Urothelium cell line (cell line): ENCODE measurements around the gene RFC1.
"Not testable (repeated sequence)": the region's sequence is repeated elsewhere in the genome, so short reads cannot be mapped to it uniquely, and the experiment has no call there.

ENCODE experiments used
- DNase-seq: peaks from one replicate; pipeline ENCODE4 v3.0.0; 2011; ENCODE audit warnings: low spot score, mixed read lengths
- FAIRE-seq: peaks from 2 replicates; lab custom pipeline; 2011; peaks lifted over from hg19 to GRCh38; lab: Jason Lieb, UNC

The RFC1 gene

GRCh38 chr4:39357002-39357401 is 9.2 kb downstream of the RFC1 start:
- no peak for DNase-seq
- no peak for FAIRE-seq

DNA sequence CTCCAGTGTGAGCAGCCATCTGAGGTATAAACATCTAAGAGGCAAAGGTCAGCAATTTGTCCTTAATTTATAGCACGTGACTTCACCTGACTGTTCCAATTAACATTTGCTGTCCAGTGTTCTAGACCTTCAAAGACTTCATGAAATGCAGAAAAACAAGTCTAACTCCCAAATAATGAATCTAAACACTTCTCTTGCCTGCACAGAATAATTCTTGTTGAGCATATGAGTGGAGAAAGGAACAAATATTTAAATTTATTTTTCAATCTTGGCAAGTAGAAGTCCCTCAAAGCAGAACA is 12.0 kb downstream of the RFC1 start:
- no peak for DNase-seq
- no peak for FAIRE-seq

GRCh38 chr4:39353478-39354253 is 12.5 kb downstream of the RFC1 start:
- FAIRE-seq (no peak), DNase-seq (no peak)

GRCh38 chr4:39353149-39353477 is 13.0 kb downstream of the RFC1 start:
- DNase-seq, FAIRE-seq: not testable (repeated sequence)

DNA sequence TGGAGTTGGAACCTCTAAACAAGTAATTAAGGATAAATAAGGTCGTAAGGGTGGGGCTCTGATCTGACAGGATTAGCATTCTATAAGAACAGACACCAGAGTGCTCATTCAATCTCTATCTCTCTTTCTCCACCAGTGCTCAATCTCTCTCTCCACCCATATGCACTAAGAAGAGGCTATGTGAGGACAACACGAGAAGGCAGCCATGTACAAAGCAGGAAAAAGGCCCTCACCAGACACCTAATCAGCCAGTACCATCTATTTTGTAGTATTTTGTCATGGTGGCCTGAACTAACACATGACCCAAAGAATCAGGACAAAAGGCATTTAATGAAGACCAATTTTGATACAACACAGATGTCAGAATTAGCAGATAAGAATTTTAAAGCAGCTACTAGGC is 16.8 kb downstream of the RFC1 start:
- DNase-seq, result no peak
- no peak for FAIRE-seq

DNA sequence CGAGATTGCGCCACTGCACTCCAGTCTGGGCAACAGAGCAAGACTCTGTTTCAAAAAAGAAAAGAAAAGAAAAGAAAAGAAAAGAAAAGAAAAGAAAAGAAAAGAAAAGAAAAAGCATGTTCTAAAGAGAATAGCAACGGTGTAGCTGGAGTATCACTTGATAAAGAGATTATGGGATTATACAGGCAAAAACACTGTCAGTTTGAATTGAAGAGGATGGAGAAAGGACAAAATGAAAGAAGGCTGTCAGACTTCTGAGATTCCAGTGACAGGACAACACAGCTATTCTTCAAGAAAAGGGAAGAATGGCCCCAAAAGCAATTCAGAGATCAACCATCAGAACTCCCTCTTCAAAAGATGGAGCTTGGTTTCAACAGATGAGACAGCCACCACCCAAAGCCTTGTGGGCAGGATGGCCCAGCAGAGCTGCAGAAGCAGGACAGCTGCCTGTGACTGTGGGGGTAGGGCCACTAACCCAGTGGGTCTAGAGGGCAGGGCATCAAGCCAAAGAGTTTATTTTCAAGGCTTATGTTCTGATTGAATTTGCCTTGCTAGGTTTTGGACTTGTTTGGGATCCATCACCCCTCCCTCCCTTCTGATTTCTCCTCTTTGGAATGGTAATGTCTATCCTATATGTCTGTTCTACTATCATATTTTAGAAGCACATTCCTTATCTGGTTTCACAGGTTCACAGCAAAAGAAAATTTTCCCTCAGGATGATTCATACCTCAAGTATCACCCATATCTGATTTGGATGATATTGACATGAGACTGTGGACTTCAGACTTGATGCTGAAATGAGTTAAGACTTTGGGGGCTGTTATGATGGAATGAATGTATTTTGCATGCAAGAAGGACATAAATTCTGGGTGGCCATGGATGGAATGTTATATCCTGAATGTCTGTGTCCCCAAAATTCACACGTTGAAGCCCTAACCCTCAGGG is 17.5 kb downstream of the RFC1 start:
- FAIRE-seq (peak; percentile 17), DNase-seq (peak; percentile 17)

- FAIRE-seq (no peak), DNase-seq (no peak)
Observed at GRCh38 chr4:39346856-39347519, 19.2 kb downstream of the RFC1 start.

GRCh38 chr4:39342731-39343130 is 23.4 kb downstream of the RFC1 start:
- FAIRE-seq, result no peak
- no peak for DNase-seq

GRCh38 chr4:39341075-39341725 is 25.0 kb downstream of the RFC1 start:
- no peak for DNase-seq
- no peak for FAIRE-seq

- FAIRE-seq, result no peak
Observed at GRCh38 chr4:39339968-39340367, 26.2 kb downstream of the RFC1 start.

DNA sequence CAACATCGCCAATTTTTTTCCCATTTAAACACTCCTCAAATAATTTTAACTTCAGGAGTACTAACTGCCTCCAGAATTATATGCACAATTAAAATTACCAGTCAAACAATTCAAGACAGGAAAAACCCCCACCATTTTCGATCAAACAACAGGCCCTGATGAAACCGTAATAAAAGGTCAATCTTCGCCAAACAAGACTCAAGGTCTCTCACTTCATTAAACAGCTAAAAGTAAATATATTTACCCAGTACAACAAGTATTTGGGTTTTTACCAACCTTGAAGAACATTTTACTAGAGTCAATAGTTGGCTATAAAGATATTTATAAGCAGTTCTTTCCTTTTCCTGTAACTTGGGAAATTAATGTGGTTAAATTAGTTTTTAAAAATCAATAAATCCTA is 28.3 kb downstream of the RFC1 start:
- no peak for FAIRE-seq

More at GRCh38 chr4:39339968-39340367, 26.2 kb downstream of the RFC1 start:
- no peak for DNase-seq

DNA sequence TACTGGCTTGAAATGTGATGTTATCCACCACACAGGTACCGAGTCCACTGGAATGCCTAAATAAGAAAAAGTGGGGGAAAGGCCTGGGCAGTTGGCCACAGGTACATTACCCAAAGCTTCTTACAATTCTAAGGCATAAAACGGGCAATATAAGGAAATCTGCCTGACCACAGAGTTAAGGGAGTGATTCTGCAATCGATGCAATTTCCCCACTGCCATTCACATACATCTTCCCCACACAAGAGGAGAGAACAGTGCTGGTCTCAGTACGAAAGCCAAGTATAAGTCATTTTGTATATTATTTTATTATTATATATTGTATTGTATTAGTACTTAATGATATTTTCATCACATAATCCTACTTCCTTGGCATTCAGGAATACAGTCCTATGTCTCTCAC is 30.6 kb downstream of the RFC1 start:
- FAIRE-seq (no peak), DNase-seq (no peak)

More for the DNA sequence above, 28.3 kb downstream of the RFC1 start:
- DNase-seq, result no peak

- no peak for FAIRE-seq
- no peak for DNase-seq
Observed at GRCh38 chr4:39331191-39331590, 35.0 kb downstream of the RFC1 start.

DNA sequence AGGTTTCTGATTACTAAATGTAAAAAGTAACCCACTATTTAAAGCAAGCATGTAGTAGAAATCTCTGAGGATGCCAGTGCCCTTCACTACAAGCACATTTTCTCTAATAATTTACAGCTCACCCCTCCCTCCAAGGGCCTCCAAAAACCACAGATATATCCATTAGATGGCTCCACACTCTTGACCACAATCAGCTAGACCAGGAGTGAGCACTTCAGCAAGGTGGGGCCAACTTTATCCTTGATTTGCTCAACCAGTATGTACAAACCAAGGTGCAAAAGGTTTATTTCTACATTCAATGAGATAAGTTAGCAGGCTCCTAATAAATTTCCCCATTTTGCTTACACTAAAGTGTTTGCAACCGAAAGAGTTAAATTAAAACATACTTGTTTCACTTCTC is 35.8 kb downstream of the RFC1 start:
- FAIRE-seq (no peak), DNase-seq (no peak)

DNA sequence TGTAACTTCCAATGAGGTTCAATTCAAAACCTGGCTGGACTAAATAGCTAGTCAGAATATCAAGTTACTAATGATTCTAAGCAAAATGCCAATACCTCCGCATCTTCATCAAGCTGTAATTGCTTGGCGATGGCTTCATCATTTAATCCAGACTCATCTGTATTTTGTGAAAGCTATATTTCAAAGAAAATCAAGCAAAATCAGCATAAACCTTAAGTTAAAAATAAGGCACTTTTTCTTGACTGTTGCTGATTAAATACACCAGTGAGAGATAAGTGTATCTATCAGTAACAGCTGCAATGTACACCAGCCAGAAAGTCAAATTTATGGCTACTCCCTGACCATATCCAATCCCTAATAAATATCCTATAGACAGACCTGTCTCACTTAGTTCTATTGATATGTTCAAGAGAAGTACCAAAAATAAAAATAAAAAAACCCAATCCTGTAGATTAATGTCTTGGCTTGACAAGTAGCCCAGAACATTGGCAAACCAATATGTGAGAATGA is 39.6 kb downstream of the RFC1 start:
- no peak for FAIRE-seq
- no peak for DNase-seq

- DNase-seq, result no peak
- FAIRE-seq, result no peak
Observed at GRCh38 chr4:39324897-39325613, 41.1 kb downstream of the RFC1 start.

DNA sequence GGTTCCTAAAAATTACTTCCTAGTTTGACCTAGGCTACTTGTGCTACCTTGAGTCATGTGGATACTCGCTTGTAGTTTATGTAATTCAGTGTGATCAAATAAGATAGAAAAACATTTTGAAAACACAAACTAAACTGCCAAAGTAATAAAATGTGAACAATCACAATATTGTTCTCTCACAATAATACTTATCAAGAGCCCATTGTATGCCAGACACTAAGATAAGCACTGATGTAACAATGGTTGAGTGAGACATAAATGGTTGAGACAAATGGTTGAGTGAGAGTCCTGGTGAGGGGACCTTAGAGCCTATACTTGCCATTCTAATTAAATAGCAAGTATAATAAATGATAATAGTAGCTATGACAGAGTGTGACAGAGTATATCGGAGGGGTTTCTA is 41.7 kb downstream of the RFC1 start:
- DNase-seq (no peak), FAIRE-seq (no peak)

DNA sequence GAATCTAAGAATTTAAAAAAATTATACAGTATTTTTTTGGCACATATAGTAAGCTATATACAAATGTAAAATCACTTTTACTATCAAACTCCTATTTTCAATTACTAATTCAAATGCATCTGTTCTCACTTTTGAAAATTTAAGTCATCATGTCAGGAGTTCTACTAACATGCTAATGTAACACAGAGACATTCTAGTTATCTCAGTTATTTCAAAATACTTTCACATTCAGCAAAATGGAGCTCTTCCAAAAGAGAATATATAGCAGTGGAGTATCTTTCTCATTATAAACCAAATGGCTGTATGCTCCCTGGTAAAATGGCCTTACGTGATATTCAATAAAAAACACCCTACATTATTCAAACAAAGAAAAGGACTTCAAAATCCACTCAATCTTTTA is 42.3 kb downstream of the RFC1 start:
- FAIRE-seq (no peak), DNase-seq (no peak)

DNA sequence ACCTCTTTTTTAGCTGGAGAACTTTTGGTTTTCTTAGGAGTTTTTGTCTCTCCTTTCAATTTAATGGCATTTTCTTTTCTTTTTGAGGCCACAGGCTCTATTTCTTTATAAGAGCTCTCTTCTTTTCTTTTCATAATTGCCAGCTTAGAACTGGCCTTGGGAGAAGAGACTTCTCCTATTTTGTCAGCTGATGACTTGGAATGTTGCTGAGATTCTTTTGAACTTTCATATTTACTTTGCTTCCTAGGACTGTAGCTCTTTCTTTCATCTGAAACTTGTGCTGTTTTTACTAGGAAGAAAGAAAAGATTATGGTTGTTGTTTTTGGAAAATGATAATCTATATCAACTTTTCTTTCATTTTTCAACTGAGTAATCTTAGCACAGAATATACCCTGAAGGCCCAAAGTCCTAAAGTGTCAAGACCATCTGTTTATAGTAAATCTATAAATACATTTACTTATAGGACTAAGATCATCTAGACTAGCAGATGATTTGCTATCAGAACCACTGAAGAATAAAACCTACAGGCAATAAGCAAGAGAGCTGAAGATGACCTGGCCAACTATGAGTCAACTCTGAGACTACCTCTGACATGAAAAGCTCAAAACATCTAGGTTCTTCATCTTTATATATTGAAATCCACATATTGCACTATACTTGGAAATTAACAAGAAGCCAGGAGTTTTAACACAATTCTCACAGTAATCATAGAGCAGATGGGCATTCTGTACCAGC is 45.6 kb downstream of the RFC1 start:
- no peak for DNase-seq
- FAIRE-seq, result no peak

- DNase-seq, result peak; percentile 76
- peak; percentile 81 for FAIRE-seq
Observed at GRCh38 chr4:39319676-39320075, 46.5 kb downstream of the RFC1 start.
